HEK293 (cell line): ENCODE data around the gene NSDHL.
A peak's percentile ranks its signal among the peaks of the same experiment; 100 is the strongest.

ENCODE experiments used
- BCL11A ChIP-seq: fragments of 450-650 bp; formaldehyde crosslinking; IDR thresholded peaks from 2 replicates; pipeline ENCODE4 v1.5.1; 2016; ENCODE audit warnings: low read depth, missing biosample characterization, missing genetic modification characterization
- GLIS2 ChIP-seq: fragments of 450-650 bp; formaldehyde crosslinking; IDR thresholded peaks from 2 replicates; pipeline ENCODE4 v1.5.1; 2016; ENCODE audit warnings: missing biosample characterization, missing genetic modification characterization
- HOXA7 ChIP-seq: sonication (generic); formaldehyde crosslinking; IDR thresholded peaks from 2 replicates; pipeline ENCODE4 v1.8.1; 2022; ENCODE audit warnings: missing genetic modification reagents, borderline replicate concordance
- MYNN ChIP-seq: fragments of 450-650 bp; formaldehyde crosslinking; IDR thresholded peaks from 2 replicates; pipeline ENCODE4 v1.5.1; 2016; ENCODE audit warnings: missing biosample characterization, missing genetic modification characterization, borderline replicate concordance
- OVOL3 ChIP-seq: fragments of 450-650 bp; formaldehyde crosslinking; IDR thresholded peaks from 2 replicates; pipeline ENCODE4 v1.5.1; 2016; ENCODE audit warnings: missing biosample characterization, missing genetic modification characterization
- SALL2 ChIP-seq: fragments of 450-650 bp; formaldehyde crosslinking; IDR thresholded peaks from 2 replicates; pipeline ENCODE4 v1.5.0; 2017; ENCODE audit warnings: missing biosample characterization, mild to moderate bottlenecking, missing genetic modification characterization, borderline replicate concordance
- SCRT1 ChIP-seq: fragments of 450-650 bp; formaldehyde crosslinking; IDR thresholded peaks from 2 replicates; pipeline ENCODE4 v1.5.1; 2016; ENCODE audit warnings: missing biosample characterization, missing genetic modification characterization, borderline replicate concordance
- SCRT2 ChIP-seq: fragments of 450-650 bp; formaldehyde crosslinking; IDR thresholded peaks from 2 replicates; pipeline ENCODE4 v1.5.1; 2016; ENCODE audit warnings: missing biosample characterization, missing genetic modification characterization
- SP3 ChIP-seq: fragments of 450-650 bp; formaldehyde crosslinking; IDR thresholded peaks from 2 replicates; pipeline ENCODE4 v1.5.1; 2016; ENCODE audit warnings: missing biosample characterization, missing genetic modification characterization
- WT1 ChIP-seq: fragments of 450-650 bp; formaldehyde crosslinking; IDR thresholded peaks from 2 replicates; pipeline ENCODE4 v1.5.1; 2016; ENCODE audit warnings: missing biosample characterization, missing genetic modification characterization
- YY1 ChIP-seq: fragments of 450-650 bp; formaldehyde crosslinking; IDR thresholded peaks from 2 replicates; pipeline ENCODE4 v1.5.1; 2018; ENCODE audit warnings: missing biosample characterization, missing genetic modification characterization
- ZBTB17 ChIP-seq: fragments of 450-650 bp; formaldehyde crosslinking; IDR thresholded peaks from 2 replicates; pipeline ENCODE4 v1.5.1; 2016; ENCODE audit warnings: missing biosample characterization, missing genetic modification characterization
- ZBTB8A ChIP-seq: fragments of 450-650 bp; formaldehyde crosslinking; IDR thresholded peaks from 2 replicates; pipeline ENCODE4 v1.5.1; 2016; ENCODE audit warnings: missing biosample characterization, missing genetic modification characterization
- ZEB2 ChIP-seq: fragments of 450-650 bp; formaldehyde crosslinking; IDR thresholded peaks from 2 replicates; pipeline ENCODE4 v1.5.1; 2016; ENCODE audit warnings: missing biosample characterization, missing genetic modification characterization
- ZNF133 ChIP-seq: fragments of 450-650 bp; formaldehyde crosslinking; IDR thresholded peaks from 2 replicates; pipeline ENCODE4 v1.5.1; 2016; ENCODE audit warnings: missing biosample characterization, missing genetic modification characterization
- ZNF138 ChIP-seq: fragments of 450-650 bp; formaldehyde crosslinking; IDR thresholded peaks from 2 replicates; pipeline ENCODE4 v1.5.1; 2016; ENCODE audit warnings: missing biosample characterization, missing genetic modification characterization, borderline replicate concordance
- ZNF16 ChIP-seq: fragments of 450-650 bp; formaldehyde crosslinking; IDR thresholded peaks from 2 replicates; pipeline ENCODE4 v1.5.1; 2016; ENCODE audit warnings: low read depth, missing biosample characterization, missing genetic modification characterization
- ZNF2 ChIP-seq: fragments of 450-650 bp; formaldehyde crosslinking; IDR thresholded peaks from 2 replicates; pipeline ENCODE4 v1.5.1; 2016; ENCODE audit warnings: missing biosample characterization, missing genetic modification characterization
- ZNF324 ChIP-seq: fragments of 450-650 bp; formaldehyde crosslinking; IDR thresholded peaks from 2 replicates; pipeline ENCODE4 v1.5.1; 2016; ENCODE audit warnings: missing biosample characterization, missing genetic modification characterization
- ZNF394 ChIP-seq: fragments of 450-650 bp; formaldehyde crosslinking; IDR thresholded peaks from 2 replicates; pipeline ENCODE4 v1.5.1; 2016; ENCODE audit warnings: missing biosample characterization, missing genetic modification characterization, mild to moderate bottlenecking, moderate library complexity, borderline replicate concordance
- ZNF510 ChIP-seq: fragments of 450-650 bp; formaldehyde crosslinking; IDR thresholded peaks from 2 replicates; pipeline ENCODE4 v1.5.1; 2018; ENCODE audit warnings: mild to moderate bottlenecking, missing genetic modification characterization, missing biosample characterization; ENCODE audit not compliant: insufficient replicate concordance
- ZNF529 ChIP-seq: fragments of 450-650 bp; formaldehyde crosslinking; IDR thresholded peaks from 2 replicates; pipeline ENCODE4 v1.5.1; 2017; ENCODE audit warnings: missing genetic modification characterization, missing biosample characterization; ENCODE audit not compliant: insufficient replicate concordance
- ZNF561 ChIP-seq: fragments of 450-650 bp; IDR thresholded peaks from 2 replicates; pipeline ENCODE4 v1.5.1; 2018; ENCODE audit warnings: missing biosample characterization, missing genetic modification characterization, borderline replicate concordance
- ZNF623 ChIP-seq: fragments of 450-650 bp; formaldehyde crosslinking; IDR thresholded peaks from 2 replicates; pipeline ENCODE4 v1.5.1; 2016; ENCODE audit warnings: missing biosample characterization, missing genetic modification characterization
- ZNF830 ChIP-seq: fragments of 450-650 bp; IDR thresholded peaks from 2 replicates; pipeline ENCODE4 v1.5.0; 2018; ENCODE audit warnings: missing biosample characterization, missing genetic modification characterization, low read depth, mild to moderate bottlenecking, moderate library complexity
- TF ChIP-seq, protein P1 (sequence below): fragments of 450-650 bp; formaldehyde crosslinking; IDR thresholded peaks from 2 replicates; pipeline ENCODE4 v1.5.1; 2016; ENCODE audit warnings: missing biosample characterization, missing genetic modification characterization
- TF ChIP-seq, protein P2 (sequence below): fragments of 450-650 bp; formaldehyde crosslinking; IDR thresholded peaks from 2 replicates; pipeline ENCODE4 v1.5.1; 2017; ENCODE audit warnings: missing biosample characterization, mild to moderate bottlenecking, missing genetic modification characterization, moderate library complexity
- TF ChIP-seq, protein P3 (sequence below): fragments of 450-650 bp; formaldehyde crosslinking; IDR thresholded peaks from 2 replicates; pipeline ENCODE4 v1.5.1; 2016; ENCODE audit warnings: missing biosample characterization, missing genetic modification characterization, borderline replicate concordance
- TF ChIP-seq, protein P4 (sequence below): fragments of 450-650 bp; formaldehyde crosslinking; IDR thresholded peaks from 2 replicates; pipeline ENCODE4 v1.5.1; 2017; ENCODE audit warnings: missing biosample characterization, missing genetic modification characterization
- TF ChIP-seq, protein P5 (sequence below): sonication (generic); formaldehyde crosslinking; IDR thresholded peaks from 2 replicates; pipeline ENCODE4 v1.8.1; 2022; ENCODE audit warnings: mild to moderate bottlenecking, moderate library complexity, missing genetic modification reagents
- TF ChIP-seq, protein P6 (sequence below): fragments of 450-650 bp; formaldehyde crosslinking; IDR thresholded peaks from 2 replicates; pipeline ENCODE4 v1.5.1; 2016; ENCODE audit warnings: missing biosample characterization, missing genetic modification characterization

Gene NSDHL

DNA sequence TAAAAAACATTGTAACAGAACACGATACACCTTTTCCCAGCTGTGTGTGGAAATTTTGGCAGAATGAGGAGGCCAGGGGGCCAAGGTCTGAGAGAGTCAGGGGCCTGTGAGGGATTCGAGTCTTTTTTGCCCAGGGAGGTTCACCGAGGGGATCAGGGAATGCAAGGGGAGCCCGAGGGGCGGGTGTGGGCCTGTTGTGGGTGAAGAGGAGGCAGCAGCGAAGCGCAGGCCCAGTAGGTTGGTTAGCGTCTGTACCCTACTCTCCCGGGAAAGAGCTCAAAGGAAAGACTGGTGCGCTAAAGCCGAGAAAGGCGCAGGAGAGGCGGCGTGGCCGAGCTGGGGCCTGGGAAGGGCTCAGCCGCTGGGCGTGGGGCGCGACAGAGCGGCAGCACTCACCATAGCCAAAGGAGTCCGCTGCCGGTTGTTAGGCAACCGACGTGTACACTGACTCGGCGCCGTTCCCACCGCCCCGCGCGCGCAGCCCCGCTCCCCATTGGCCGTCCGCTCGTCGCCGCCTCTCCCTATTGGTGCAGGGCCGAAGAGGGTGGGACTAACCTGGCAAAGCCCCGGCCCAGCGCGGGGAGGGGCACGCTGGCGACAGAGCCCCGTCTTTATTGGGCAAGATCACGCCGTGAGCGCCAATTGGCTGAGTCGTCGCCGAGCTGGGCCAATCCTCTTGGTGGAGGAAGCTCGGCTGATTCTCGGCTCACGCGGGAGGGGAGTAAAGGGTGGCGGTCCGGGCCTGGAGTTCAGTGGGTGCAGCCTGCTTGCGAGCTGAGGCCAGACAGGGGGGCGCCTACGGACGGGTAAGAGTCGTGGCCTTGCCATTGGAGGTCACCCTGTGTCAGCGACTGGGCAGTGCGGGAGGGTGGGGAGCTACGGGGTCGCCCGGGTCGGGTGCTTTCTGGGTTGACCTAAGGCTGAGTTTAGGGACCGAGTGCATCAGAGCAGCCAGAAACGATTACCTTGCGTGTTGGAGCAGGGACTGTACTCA is at the start of gene NSDHL, which contains the start of gene CETN2 (continued):
- TF ChIP-seq SALL2 (tag by site-specific recombination) (no peak), ZEB2 (tag by site-specific recombination) (no peak), ZNF830 (tag by site-specific recombination) (no peak), YY1 (tag by site-specific recombination) (no peak; the same call in 1 of the 2 replicates), ZBTB8A (peak; percentile 87), SP3 (tag by site-specific recombination) (peak; percentile 69), WT1 (tag by site-specific recombination) (no peak), ZNF561 (tag by site-specific recombination) (no peak; the same call in 1 of the 2 replicates), ZNF2 (tag by site-specific recombination) (no peak), ZNF16 (no peak), ZNF510 (tag by site-specific recombination) (no peak), BCL11A (tag by site-specific recombination) (no peak), ZNF623 (tag by site-specific recombination) (no peak), ZNF138 (tag by site-specific recombination) (no peak), SCRT2 (tag by site-specific recombination) (no peak), HOXA7 (CRISPR knock-in tag) (no peak), ZNF529 (no peak), GLIS2 (tag by site-specific recombination) (peak; percentile 43; the same call in 1 of the 2 replicates), ZNF324 (tag by site-specific recombination) (no peak), ZNF133 (tag by site-specific recombination) (no peak), MYNN (tag by site-specific recombination) (peak; percentile 80), ZNF394 (tag by site-specific recombination) (no peak), SCRT1 (tag by site-specific recombination) (no peak), ZBTB17 (tag by site-specific recombination) (peak; percentile 9; the same call in 1 of the 2 replicates), OVOL3 (tag by site-specific recombination) (no peak)
- TF ChIP-seq, protein P1, sequence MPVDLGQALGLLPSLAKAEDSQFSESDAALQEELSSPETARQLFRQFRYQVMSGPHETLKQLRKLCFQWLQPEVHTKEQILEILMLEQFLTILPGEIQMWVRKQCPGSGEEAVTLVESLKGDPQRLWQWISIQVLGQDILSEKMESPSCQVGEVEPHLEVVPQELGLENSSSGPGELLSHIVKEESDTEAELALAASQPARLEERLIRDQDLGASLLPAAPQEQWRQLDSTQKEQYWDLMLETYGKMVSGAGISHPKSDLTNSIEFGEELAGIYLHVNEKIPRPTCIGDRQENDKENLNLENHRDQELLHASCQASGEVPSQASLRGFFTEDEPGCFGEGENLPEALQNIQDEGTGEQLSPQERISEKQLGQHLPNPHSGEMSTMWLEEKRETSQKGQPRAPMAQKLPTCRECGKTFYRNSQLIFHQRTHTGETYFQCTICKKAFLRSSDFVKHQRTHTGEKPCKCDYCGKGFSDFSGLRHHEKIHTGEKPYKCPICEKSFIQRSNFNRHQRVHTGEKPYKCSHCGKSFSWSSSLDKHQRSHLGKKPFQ (tag by site-specific recombination), result no peak
- TF ChIP-seq, protein P2, sequence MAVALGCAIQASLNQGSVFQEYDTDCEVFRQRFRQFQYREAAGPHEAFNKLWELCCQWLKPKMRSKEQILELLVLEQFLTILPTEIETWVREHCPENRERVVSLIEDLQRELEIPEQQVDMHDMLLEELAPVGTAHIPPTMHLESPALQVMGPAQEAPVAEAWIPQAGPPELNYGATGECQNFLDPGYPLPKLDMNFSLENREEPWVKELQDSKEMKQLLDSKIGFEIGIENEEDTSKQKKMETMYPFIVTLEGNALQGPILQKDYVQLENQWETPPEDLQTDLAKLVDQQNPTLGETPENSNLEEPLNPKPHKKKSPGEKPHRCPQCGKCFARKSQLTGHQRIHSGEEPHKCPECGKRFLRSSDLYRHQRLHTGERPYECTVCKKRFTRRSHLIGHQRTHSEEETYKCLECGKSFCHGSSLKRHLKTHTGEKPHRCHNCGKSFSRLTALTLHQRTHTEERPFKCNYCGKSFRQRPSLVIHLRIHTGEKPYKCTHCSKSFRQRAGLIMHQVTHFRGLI (tag by site-specific recombination), result peak; percentile 27; the same call in 1 of the 2 replicates
- TF ChIP-seq, protein P3, sequence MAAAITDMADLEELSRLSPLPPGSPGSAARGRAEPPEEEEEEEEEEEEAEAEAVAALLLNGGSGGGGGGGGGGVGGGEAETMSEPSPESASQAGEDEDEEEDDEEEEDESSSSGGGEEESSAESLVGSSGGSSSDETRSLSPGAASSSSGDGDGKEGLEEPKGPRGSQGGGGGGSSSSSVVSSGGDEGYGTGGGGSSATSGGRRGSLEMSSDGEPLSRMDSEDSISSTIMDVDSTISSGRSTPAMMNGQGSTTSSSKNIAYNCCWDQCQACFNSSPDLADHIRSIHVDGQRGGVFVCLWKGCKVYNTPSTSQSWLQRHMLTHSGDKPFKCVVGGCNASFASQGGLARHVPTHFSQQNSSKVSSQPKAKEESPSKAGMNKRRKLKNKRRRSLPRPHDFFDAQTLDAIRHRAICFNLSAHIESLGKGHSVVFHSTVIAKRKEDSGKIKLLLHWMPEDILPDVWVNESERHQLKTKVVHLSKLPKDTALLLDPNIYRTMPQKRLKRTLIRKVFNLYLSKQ (tag by site-specific recombination), result no peak
- TF ChIP-seq, protein P4, sequence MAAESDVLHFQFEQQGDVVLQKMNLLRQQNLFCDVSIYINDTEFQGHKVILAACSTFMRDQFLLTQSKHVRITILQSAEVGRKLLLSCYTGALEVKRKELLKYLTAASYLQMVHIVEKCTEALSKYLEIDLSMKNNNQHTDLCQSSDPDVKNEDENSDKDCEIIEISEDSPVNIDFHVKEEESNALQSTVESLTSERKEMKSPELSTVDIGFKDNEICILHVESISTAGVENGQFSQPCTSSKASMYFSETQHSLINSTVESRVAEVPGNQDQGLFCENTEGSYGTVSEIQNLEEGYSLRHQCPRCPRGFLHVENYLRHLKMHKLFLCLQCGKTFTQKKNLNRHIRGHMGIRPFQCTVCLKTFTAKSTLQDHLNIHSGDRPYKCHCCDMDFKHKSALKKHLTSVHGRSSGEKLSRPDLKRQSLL, result no peak
- TF ChIP-seq, protein P5, sequence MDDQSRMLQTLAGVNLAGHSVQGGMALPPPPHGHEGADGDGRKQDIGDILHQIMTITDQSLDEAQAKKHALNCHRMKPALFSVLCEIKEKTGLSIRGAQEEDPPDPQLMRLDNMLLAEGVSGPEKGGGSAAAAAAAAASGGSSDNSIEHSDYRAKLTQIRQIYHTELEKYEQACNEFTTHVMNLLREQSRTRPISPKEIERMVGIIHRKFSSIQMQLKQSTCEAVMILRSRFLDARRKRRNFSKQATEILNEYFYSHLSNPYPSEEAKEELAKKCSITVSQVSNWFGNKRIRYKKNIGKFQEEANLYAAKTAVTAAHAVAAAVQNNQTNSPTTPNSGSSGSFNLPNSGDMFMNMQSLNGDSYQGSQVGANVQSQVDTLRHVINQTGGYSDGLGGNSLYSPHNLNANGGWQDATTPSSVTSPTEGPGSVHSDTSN, result no peak
- TF ChIP-seq, protein P6, sequence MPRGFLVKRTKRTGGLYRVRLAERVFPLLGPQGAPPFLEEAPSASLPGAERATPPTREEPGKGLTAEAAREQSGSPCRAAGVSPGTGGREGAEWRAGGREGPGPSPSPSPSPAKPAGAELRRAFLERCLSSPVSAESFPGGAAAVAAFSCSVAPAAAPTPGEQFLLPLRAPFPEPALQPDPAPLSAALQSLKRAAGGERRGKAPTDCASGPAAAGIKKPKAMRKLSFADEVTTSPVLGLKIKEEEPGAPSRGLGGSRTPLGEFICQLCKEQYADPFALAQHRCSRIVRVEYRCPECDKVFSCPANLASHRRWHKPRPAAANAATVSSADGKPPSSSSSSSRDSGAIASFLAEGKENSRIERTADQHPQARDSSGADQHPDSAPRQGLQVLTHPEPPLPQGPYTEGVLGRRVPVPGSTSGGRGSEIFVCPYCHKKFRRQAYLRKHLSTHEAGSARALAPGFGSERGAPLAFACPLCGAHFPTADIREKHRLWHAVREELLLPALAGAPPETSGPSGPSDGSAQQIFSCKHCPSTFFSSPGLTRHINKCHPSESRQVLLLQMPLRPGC (tag by site-specific recombination), result no peak
